OCI-LY3 (cell line): ENCODE data around the gene UGT1A3.

Experiments
- H2AFZ ChIP-seq: fragments of 200-600, 300-600 bp; shearing (Covaris generic); 2 replicates; pipeline ENCODE4 v1.6.0; 2014; ENCODE audit warnings: antibody characterized with exemption, low read depth, low read length
- H3K27ac ChIP-seq: fragments of 200-600, 300-600 bp; sonication (generic); 2 replicates; pipeline ENCODE4 v1.5.1; 2014; ENCODE audit warnings: mild to moderate bottlenecking, low read length, moderate library complexity, mixed read lengths
- H3K27me3 ChIP-seq: fragments of 200-600, 300-600 bp; sonication (generic); 2 replicates; pipeline ENCODE4 v1.6.1; 2014; ENCODE audit warnings: low read depth, low read length, mixed read lengths
- H3K36me3 ChIP-seq: fragments of 200-600, 300-600 bp; sonication (generic); replicated peaks from 2 replicates; pipeline ENCODE3; 2014; ENCODE audit warnings: low read depth, low read length, mixed read lengths
- H3K4me1 ChIP-seq: fragments of 300-600, 200-600 bp; sonication (generic); 2 replicates; pipeline ENCODE4 v1.6.1; 2014; ENCODE audit warnings: low read length, mixed read lengths
- H3K4me2 ChIP-seq: fragments of 200-600, 300-600 bp; sonication (generic); 2 replicates; pipeline ENCODE4 v1.6.1; 2014; ENCODE audit warnings: low read length, mixed read lengths
- H3K4me3 ChIP-seq: fragments of 300-600, 200-600 bp; sonication (generic); 2 replicates; pipeline ENCODE4 v1.5.1; 2014; ENCODE audit warnings: antibody characterized with exemption, mild to moderate bottlenecking, low read length, moderate library complexity
- H3K79me2 ChIP-seq: fragments of 300-600, 200-600 bp; shearing (Covaris generic); 2 replicates; pipeline ENCODE4 v1.6.1; 2014; ENCODE audit warnings: mild to moderate bottlenecking, low read length, mixed read lengths
- H3K9ac ChIP-seq: fragments of 300-600, 200-600 bp; shearing (Covaris generic); 2 replicates; pipeline ENCODE4 v1.6.0; 2014; ENCODE audit warnings: mild to moderate bottlenecking, low read length, moderate library complexity
- H3K9me3 ChIP-seq: fragments of 200-600, 300-600 bp; shearing (Covaris generic); 2 replicates; pipeline ENCODE4 v1.6.1; 2014; ENCODE audit warnings: low read length, mixed read lengths; ENCODE audit not compliant: insufficient read depth
- H4K20me1 ChIP-seq: fragments of 200-600, 300-600 bp; sonication (generic); 2 replicates; pipeline ENCODE4 v1.6.1; 2016; ENCODE audit warnings: low read length, mixed read lengths; ENCODE audit not compliant: insufficient read depth
- EZH2phosphoT487 ChIP-seq: fragments of 200-600 bp; shearing (Covaris generic); IDR thresholded peaks from 2 replicates; pipeline ENCODE4 v1.6.1; 2018; ENCODE audit warnings: antibody characterized with exemption, mixed run types, low read depth
- TF ChIP-seq, protein P1 (sequence below): fragments of 200-600, 300-600 bp; sonication (generic); IDR thresholded peaks from 2 replicates; pipeline ENCODE4 v1.5.1; 2014; ENCODE audit warnings: antibody characterized with exemption, low read length, low read depth

Gene UGT1A3

DNA sequence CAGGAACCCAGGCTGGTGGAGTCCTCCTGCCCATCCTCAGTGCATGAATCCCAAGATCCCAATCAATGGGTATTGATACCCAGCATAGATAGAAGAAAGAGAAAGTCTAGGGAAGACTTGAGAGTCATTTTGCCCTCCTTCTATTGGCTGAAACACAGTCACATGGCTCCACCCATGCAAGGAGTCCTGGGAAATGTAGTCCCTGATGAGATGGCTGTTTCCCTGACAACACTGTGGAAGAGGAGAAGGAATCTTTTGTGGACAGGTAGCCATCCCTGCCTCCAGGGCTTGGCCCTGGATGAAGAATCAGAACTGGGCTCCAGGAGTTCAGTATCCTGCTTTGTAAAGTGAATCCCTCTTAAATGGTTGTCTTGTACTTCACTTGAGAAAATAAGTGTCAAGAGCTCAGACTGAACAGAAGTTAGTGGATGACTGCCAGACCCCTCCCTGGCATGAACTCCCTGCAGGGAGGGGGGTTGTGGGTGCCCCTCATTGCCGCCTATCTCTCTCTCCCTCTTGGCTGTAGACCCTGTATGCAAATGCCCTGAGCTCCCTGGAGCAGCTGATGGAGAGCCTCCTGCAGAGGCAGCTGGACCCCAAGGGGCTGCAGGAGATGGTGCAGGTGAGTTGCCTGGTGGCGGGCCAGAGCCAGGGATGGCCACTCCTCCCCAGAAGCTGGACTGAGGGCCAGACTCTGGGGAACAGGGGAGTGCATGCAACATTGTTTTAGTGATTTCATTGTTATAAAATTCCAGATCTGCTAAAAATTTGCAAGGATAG, 85.4 kb downstream of the UGT1A3 start:
- no peaks in the 10 kb centered on the region for H3K79me2 ChIP-seq
- no peaks in the 10 kb centered on the region for H3K27me3 ChIP-seq
- no peak overlapping the region for H3K4me2 ChIP-seq
- H3K9ac ChIP-seq = no peak overlapping the region
- H3K9me3 ChIP-seq = no peaks in the 10 kb centered on the region
- no peak overlapping the region for H2AFZ ChIP-seq
- H3K4me1 ChIP-seq = no peaks in the 10 kb centered on the region
- no peaks in the 10 kb centered on the region for H3K36me3 ChIP-seq
- H4K20me1 ChIP-seq = no peaks in the 10 kb centered on the region
- H3K27ac ChIP-seq = no peak overlapping the region
- no peak overlapping the region for H3K4me3 ChIP-seq
- no peak for TF ChIP-seq EZH2phosphoT487
- TF ChIP-seq, protein P1, sequence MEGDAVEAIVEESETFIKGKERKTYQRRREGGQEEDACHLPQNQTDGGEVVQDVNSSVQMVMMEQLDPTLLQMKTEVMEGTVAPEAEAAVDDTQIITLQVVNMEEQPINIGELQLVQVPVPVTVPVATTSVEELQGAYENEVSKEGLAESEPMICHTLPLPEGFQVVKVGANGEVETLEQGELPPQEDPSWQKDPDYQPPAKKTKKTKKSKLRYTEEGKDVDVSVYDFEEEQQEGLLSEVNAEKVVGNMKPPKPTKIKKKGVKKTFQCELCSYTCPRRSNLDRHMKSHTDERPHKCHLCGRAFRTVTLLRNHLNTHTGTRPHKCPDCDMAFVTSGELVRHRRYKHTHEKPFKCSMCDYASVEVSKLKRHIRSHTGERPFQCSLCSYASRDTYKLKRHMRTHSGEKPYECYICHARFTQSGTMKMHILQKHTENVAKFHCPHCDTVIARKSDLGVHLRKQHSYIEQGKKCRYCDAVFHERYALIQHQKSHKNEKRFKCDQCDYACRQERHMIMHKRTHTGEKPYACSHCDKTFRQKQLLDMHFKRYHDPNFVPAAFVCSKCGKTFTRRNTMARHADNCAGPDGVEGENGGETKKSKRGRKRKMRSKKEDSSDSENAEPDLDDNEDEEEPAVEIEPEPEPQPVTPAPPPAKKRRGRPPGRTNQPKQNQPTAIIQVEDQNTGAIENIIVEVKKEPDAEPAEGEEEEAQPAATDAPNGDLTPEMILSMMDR = no peak

DNA sequence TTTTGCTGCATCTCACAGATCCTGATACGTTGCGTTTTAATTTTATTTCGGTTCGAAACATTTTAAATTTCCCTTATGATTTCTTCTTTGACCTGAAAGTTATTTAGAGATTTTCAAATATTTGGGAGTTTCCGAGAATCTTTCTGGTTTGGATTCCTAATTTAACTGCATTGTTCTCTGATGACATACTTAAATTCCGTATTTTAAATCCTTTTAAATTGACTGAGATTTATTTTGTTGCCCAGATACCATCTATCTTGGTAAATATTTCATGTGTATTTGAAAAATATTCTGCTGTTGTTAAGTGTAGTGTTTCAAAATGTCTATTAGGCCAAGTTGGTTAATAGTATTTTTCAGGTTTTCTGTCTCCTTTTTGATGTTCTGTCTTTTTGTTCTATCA, 87.0 kb downstream of the UGT1A3 start:
- no peaks in the 10 kb centered on the region for H3K4me1 ChIP-seq
- H4K20me1 ChIP-seq = no peaks in the 10 kb centered on the region
- no peaks in the 10 kb centered on the region for H3K27me3 ChIP-seq
- no peak overlapping the region for H3K27ac ChIP-seq
- TF ChIP-seq, protein P1 = no peak
- TF ChIP-seq EZH2phosphoT487 = no peak
- no peak overlapping the region for H3K4me2 ChIP-seq
- H3K9ac ChIP-seq = no peak overlapping the region
- H3K9me3 ChIP-seq = no peaks in the 10 kb centered on the region
- no peaks in the 10 kb centered on the region for H3K36me3 ChIP-seq
- H3K79me2 ChIP-seq = no peaks in the 10 kb centered on the region
- no peak overlapping the region for H2AFZ ChIP-seq
- H3K4me3 ChIP-seq = no peak overlapping the region

DNA sequence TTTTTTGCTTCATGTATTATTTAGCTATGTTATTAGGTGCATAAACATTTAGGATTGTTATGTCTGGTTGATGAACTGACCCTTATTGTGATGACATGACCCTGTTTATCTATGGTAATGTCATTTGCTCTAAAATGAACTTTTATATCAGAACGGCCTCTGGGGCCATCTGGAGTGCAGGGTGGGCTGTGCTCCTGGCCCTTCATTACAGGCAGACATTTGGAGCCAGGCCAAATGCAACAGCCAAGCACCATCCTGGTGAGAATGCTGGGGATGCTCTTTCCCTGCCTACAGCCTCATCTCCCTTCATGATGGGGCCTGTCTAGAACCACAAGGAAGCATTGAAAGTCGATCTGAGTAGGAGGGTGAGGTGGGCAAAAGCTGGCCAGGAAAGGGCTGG, 87.5 kb downstream of the UGT1A3 start:
- no peak overlapping the region for H3K4me2 ChIP-seq
- no peaks in the 10 kb centered on the region for H3K36me3 ChIP-seq
- no peak for TF ChIP-seq EZH2phosphoT487
- TF ChIP-seq, protein P1 = no peak

DNA sequence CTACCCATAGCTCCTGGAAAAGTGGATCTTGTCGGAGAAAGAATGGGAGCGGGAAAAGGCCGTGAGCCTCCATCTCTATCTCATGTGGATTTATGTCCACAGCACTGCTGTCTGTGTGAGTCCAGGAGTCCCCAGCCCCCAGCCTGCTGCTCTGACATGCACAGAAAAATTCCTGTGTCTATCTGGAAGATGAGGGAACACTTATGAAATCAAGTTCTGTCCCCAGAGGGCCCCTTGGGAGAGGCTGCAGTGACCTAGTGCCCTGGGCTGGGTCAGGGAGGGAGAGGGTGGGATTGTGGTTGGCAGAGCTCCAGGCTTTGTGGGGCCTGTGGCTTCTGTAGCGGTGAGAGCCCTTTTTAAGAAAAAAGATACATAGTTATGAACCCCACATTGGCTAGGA, 87.9 kb downstream of the UGT1A3 start:
- H3K27me3 ChIP-seq = no peaks in the 10 kb centered on the region
- H3K4me1 ChIP-seq = no peaks in the 10 kb centered on the region
- no peaks in the 10 kb centered on the region for H3K36me3 ChIP-seq
- no peaks in the 10 kb centered on the region for H3K9me3 ChIP-seq
- no peak overlapping the region for H3K27ac ChIP-seq
- TF ChIP-seq, protein P1 = no peak
- no peak for TF ChIP-seq EZH2phosphoT487
- no peaks in the 10 kb centered on the region for H3K79me2 ChIP-seq
- H3K4me3 ChIP-seq = no peak overlapping the region
- H4K20me1 ChIP-seq = no peaks in the 10 kb centered on the region
- no peak overlapping the region for H3K9ac ChIP-seq
- H3K4me2 ChIP-seq = no peak overlapping the region
- no peak overlapping the region for H2AFZ ChIP-seq

More for the DNA sequence above, 87.5 kb downstream of the UGT1A3 start:
- Histone ChIP-seq H3K4me1 (no peaks in the 10 kb centered on the region), H3K4me3 (no peak overlapping the region), H4K20me1 (no peaks in the 10 kb centered on the region), H3K27me3 (no peaks in the 10 kb centered on the region), H2AFZ (no peak overlapping the region), H3K9me3 (no peaks in the 10 kb centered on the region), H3K9ac (no peak overlapping the region), H3K27ac (no peak overlapping the region), H3K79me2 (no peaks in the 10 kb centered on the region)
